Fibroblast of lung (primary cell): ENCODE data around the gene CPNE4.

Experiments
- EZH2 ChIP-seq: IDR thresholded peaks from 2 replicates; pipeline ENCODE4 v1.5.1; 2012; ENCODE audit warnings: low read length, control low read depth, mild to moderate bottlenecking; ENCODE audit errors: missing control alignments
- TF ChIP-seq, protein P1 (sequence below), 2 donors: IDR thresholded peaks in 1 of 2; conservative IDR thresholded peaks in 1 of 2; 1 replicate in 1 of 2; 2 replicates in 1 of 2; pipeline ENCODE4 v1.5.1; 2011 to 2012; ENCODE audit warnings: low read length in 2 of 2, control low read depth in 1 of 2, inconsistent platforms in 1 of 2, low read depth in 1 of 2, mild to moderate bottlenecking in 1 of 2

DNA sequence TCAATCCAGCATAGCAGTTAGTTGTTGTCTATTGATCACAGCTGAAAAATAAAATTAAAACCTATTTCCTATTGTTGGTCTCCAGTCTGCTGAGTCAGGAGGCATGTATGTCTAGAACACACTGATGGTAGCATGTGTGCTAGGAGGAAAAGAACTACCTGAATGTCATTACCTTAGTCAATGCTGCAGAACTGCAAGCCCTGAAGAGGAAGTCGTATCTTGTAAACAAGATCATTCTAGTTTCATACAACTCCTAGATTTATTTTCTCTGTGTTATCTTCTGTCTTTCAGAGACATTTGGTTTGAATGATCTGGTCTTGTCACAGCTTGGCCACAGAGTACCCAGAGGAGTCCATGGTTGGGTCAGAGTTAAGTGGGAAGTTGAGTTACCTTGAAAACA lies 422.1 kb downstream of the CPNE4 start:
- TF ChIP-seq, protein P1, sequence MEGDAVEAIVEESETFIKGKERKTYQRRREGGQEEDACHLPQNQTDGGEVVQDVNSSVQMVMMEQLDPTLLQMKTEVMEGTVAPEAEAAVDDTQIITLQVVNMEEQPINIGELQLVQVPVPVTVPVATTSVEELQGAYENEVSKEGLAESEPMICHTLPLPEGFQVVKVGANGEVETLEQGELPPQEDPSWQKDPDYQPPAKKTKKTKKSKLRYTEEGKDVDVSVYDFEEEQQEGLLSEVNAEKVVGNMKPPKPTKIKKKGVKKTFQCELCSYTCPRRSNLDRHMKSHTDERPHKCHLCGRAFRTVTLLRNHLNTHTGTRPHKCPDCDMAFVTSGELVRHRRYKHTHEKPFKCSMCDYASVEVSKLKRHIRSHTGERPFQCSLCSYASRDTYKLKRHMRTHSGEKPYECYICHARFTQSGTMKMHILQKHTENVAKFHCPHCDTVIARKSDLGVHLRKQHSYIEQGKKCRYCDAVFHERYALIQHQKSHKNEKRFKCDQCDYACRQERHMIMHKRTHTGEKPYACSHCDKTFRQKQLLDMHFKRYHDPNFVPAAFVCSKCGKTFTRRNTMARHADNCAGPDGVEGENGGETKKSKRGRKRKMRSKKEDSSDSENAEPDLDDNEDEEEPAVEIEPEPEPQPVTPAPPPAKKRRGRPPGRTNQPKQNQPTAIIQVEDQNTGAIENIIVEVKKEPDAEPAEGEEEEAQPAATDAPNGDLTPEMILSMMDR (conservative IDR thresholded peaks at IDR 0.05 in 1 of 2, IDR thresholded peaks at IDR 0.05 in 1 of 2; ENCODE audit: low read depth in 1 of 2, low read length in 2 of 2), result no peak
- no peak for TF ChIP-seq EZH2
